Inferior parietal cortex (tissue), 1 donor: ENCODE measurements around the gene TLR6.
"Not testable (repeated sequence)": the region's sequence is repeated elsewhere in the genome, so short reads cannot be mapped to it uniquely, and the experiment has no call there.

Source experiments
- DNase-seq: peaks from one replicate; pipeline ENCODE4 v3.0.0-alpha.2; 2016; ENCODE audit errors: extremely low spot score

TLR6 gene

GRCh38 chr4:38820329-38821061 lies 36.1 kb downstream of the TLR6 start:
- no peak for DNase-seq

- DNase-seq, result no peak
Observed at GRCh38 chr4:38819569-38819968, 37.0 kb downstream of the TLR6 start.

DNA sequence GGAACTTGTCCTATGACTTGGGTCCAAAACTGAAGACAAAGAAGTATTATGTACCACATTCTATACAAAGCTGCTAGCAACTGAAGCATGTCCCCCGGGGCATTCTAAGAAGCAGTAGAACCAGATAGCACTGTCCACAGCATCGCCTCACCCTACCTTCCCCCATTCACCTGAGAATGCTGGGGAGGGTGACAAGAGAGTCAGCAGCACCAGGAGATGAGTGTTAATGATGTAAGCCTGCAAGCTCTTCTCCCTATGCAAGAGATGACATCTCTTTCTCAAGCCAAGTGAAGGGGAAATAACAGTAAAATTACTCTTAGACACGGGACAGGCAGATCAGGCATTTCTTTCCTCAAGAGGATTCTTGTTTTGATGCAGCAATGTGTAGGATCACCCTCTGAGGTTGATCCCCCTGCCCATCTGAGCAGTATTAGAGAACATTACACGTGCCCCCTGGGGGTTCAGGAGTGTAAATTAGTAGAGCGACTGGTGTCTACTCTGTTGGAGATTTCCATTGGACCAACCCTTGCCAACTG lies 38.1 kb downstream of the TLR6 start:
- no peak for DNase-seq

DNA sequence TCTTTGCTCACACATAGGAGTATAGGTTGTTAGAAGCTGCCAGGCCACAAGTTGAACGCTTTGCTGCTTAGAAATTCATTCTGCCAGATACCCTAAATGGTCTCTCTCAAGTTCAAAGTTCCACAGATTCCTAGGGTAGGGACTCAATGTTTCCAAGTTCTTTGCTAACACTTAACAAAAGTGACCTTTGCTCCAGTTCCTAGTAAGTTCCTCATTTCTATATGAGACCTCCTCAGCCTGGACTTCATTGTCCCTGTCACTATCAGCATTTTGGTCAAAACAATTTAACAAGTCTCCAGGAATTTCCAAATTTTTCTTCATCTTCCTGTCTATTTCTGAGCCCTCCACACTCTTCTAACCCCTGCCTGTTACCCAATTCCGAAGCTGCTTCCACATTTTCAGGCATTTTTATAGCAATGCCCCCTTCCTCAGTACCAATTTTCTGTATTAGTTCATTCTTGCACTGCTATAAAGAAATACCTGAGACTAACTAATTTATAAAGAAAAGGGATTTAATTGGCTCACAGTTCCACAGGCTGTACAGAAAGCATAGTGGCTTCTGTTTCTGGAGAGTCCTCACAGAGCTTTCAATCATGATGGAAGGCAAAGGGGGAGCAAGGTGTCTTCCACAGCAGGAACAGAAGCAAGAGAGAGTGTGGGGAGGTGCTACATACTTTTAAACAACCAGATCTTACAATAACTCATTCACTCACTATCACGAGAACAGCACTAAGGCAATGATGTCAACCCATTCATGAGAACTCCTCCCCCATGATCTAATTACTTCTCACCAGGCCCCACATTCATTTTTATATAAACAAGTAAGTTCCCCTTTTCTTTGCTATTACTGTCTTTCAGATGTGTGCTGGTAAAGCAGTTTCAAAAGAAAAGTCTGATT lies 40.5 kb downstream of the TLR6 start:
- peak; percentile 21 for DNase-seq

DNA sequence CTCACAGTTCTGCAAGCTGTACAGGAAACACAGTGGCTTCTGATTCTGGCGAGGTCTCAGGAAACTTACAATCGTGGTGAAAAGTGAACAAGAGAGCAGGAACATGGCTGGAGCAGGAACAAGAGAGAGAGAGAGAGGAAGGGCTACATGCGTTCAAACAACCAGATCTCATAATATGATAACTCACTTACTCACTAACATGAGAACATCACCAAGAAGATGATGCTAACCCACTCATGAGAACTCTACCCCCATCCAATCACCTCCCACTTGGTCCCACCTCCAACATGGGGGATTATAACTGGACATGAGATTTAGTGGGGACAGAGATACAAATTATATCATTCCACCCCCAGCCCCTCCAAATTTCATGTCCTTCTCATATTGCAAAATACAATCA lies 42.2 kb downstream of the TLR6 start:
- no peak for DNase-seq

DNA sequence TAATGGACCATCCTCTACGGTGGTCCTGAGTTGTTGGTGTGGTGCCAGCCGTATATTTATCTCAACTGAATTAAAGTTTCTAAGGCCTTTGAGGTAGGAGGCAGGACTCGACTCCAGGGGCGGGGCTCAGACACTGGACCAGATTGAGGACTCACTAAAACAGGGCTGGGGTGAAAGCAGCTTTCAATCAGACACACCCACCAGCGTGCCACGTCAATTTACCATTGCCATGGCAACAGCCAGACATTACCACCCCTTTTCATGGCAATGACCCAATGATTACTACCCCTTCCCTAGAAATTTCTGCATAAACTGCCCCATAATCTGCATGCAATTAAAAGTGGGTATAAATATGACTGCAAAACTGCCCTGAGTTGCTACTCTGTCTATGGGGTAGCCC lies 45.3 kb downstream of the TLR6 start:
- no peak for DNase-seq

DNA sequence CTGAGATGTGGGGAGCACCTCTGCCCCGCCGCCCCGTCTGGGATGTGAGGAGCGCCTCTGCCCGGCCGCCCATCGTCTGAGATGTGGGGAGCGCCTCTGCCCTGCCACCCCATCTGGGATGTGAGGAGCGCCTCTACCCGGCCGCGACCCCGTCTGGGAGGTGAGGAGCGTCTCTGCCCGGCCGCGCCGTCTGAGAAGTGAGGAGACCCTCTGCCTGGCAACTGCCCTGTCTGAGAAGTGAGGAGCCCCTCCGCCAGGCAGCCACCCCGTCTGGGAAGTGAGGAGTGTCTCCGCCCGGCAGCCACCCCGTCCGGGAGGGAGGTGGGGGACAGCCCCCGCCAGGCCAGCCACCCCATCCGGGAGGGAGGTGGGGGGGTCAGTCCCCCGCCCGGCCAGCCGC lies 49.2 kb downstream of the TLR6 start:
- DNase-seq, result not testable (repeated sequence)

DNA sequence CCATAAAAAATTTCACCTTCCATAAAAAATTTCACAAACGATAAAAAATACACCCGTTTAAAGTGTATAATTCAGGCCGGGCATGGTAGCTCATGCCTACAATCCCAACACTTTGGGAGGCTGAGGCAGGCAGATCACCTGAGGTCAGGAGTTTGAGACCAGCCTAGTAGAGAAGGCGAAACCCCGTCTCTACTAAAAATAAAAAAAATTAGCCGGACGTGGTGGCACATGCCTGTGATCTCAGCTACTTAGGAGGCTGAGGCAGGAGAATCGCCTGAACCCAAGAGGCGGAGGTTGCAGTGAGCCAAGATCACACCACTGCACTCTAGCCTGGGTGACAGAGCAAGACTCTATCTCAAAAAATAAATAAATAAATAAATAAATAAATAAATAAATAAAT lies 50.4 kb downstream of the TLR6 start:
- not testable (repeated sequence) for DNase-seq

DNA sequence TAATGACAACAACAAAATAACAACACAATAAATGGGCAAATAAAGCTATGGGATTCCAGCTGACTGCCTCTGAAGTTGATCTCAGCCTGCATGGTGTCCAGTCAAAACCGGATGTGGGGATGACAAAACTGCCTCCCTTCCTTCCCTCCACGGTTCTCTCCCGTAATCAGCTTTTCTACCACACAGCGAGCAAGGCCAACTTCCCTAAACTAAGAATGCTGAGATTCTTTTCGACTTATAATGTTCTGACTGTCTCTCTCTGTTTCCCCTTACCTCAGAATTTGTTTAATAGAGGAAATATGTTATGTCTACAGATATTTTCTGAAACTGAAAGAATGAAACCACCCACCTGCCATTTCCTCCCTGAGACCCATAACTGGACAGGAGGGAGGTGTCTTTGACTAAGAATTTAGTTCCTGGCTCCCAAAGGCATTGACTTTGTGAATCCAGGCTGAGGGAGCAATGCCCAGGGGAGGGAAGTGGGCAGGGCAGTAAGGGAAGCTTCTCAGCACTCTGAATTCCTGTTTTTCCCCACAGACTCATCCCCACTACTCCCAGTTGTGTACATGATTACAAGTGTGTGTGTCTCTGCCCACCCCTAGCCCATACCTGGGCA lies 51.0 kb downstream of the TLR6 start:
- peak; percentile 20 for DNase-seq

DNA sequence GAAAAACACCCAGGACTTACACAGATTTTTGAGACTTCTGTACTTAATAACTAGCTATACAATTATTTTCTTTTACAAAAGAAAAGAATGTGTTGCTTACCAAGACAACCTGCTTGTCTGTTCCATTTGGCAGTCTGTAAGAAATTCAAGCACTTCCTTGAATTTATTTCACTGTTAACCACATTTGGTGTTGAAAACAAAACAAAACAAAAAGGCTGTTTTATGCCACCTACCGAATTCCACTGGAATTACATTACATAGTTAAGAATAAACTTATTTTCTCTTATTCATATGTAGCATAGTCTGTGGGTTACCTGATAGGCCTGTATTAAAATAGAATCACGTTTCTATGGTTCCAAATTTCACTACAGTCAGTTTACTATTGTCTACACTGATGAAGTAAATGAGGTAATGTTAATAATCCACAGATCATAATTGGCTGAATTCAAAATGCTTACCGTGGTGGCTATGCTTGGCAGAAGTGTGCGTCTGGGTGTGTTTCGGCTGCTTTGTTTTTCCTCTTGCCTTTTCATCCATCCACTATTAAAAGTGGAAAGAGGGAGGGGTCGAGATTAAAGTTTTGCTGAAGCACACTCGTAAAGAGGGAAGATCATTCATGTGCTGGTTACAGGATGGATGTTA lies 51.8 kb downstream of the TLR6 start, which contains the start of gene TLR1:
TSS of gene TLR1 (minus strand) at position 138 of the 642 bp plus-strand sequence. CDS start 5,960 bp downstream, outside the sequence.
- peak; percentile 76 for DNase-seq

- DNase-seq, result peak; percentile 41
Observed at GRCh38 chr4:38803833-38804653, 52.6 kb downstream of the TLR6 start.

DNA sequence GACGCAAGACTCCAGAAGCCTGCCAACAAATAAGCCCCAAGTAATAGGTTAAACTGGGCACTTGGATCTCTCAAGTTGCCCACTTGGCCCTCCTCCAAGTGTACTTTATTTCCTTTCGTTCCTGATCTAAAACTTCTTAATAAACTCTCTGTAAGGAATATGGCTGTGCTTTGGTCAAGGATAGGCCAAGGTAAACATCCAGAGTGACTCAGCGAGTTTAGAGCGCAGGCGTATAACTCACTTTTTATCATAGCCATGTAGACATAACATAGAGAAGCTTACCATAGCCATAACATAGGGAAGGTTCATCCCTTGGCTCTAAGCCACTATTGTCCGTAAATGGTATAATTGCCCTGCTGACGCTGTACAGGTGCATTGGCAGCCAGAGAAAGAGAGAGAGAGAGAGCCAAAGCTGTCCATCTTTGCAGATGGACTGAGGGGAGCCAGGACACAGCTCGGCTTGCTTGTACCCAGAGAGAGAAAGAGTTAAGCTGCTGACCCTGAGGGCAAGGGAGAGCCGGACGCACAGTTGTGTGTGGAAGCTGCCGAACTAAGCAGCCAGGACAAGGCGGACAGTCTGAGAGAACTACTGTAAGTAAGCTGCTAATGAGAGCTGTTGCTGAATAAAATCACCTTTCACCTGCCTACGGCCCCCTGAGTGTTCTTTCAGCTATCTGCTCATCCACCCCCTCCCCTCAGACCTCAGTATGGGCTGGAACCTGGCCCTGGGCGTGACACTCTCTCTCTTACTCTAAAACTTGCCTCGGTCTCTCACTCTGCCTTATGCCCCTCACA lies 53.9 kb downstream of the TLR6 start:
- DNase-seq, result no peak

DNA sequence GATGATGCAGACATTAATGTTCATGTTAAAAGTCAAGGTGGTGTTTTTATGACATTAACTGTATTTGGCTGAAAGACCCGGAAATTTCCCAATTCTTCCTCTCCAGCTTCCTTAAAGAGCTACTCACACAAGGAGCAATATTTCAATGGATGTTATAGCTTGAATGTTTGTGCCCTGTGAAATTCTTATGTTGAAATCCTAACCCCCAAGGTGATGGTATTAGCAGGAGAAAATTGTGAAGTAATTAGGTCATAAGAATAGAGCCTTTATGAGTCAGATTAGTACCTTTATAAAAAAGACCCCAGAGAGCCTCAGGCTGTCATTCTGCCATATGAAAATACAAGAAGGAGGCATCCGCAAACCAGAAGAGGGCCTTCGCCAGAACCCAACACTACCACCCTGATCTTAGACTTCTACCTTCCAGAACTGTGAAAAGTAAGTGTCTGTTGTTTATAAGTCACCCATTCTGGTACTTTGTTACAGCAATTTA lies 55.6 kb downstream of the TLR6 start:
- no peak for DNase-seq

DNA sequence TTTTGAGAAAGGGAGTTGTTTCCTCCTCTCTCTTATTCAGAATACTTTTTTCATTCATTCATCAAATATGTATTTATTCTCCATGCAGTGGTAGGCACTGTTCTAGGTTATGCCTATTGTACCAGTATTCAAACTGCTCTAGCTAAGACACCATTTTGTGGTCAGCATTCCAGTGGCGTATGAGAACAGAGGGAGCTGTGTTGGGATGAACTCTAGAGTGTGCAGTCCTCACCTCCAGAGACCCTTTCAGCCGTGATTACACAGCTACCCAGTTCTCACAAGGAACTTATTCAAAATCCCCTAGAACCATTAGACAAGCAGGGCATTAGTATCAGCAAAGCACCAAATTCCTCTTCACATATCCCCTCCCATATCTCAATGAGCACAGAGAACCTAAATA lies 56.3 kb downstream of the TLR6 start:
- no peak for DNase-seq

GRCh38 chr4:38795087-38795486 lies 61.5 kb downstream of the TLR6 start:
- DNase-seq, result no peak

GRCh38 chr4:38794051-38794450 lies 62.6 kb downstream of the TLR6 start:
- no peak for DNase-seq

- no peak for DNase-seq
Observed at GRCh38 chr4:38791010-38791409, 65.6 kb downstream of the TLR6 start.

GRCh38 chr4:38788317-38788716 lies 68.3 kb downstream of the TLR6 start:
- no peak for DNase-seq

DNA sequence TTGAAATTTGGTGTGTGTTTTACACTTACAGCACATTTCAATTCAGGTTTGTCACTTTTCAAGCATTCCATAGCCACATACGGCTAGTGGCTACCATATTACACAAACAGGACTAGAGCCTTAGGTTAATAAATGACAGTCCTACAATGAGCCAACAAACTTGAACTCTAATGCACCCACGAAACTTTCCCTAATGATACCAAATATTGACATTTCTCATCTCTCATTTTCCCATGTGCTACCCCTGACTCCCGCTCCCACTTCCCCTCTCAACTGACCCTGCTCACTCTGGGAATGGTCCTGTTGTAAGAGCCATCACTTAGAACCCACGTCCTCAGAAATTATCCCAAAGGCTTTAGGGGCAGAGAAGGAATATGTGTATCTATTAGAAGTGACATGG lies 68.9 kb downstream of the TLR6 start:
- no peak for DNase-seq

DNA sequence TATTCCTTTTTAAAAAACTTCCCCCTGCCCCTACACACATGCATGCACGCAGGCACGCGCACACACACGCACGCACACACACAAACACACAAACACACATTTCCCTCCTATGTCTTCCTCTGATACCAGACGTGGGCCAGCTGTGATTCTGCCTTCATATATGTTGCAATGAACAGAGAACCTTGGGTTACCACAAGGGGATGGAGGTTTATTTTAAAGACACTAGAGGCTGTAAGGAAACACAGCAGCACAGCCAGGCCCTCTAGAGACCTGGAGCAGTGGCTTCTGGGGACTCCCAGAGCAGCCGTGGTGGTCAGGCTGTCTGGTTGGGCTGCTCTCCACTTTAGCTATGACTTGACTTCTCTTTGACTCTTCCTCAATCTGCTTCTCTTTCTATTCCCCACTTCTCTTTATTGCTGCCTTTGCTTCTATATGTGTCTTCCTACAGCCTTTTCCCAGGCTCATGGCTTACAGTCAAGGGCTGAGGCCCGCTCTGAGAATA lies 70.7 kb downstream of the TLR6 start:
- no peak for DNase-seq
